Measurements from ENCODE around the gene MT1X.

The MT1X gene

DNA sequence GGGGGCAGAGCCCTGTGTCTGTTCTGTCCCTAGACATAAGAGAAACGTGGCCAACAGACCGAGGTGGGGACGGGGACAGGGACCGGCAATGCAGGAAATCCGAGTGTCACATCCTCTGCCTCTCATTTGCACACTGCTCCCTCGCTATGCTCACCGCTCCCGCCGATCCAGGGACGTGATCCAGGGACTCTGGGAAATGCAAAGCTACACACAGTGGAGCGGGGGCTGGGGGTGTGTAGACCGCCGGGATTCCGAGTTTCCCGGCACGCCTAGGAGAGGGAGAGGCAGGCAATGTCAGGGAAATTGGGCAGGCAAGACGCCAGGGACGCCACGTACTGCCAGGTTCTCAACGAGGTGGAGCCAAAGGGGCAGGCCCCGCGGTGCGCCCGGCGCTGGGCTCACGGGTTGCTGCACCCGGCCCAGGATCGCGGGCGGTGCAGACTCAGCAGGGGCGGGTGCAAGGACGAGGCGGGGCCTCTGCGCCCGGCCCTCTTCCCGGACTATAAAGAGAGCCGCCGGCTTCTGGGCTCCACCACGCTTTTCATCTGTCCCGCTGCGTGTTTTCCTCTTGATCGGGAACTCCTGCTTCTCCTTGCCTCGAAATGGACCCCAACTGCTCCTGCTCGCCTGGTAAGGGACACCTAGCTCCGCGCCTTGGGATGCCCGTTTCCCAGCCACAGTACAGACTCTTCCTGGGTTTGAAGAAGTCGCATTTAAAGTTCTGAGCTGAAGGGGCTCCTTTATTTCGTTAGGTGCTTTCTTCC, at the start of gene MT1X:
Gene MT1X, plus strand, starts transcription at position 532 of the 764 bp plus-strand sequence. Its CDS starts 71 bp downstream, at position 603.
- DNase-seq, result peak; percentile 7

DNA sequence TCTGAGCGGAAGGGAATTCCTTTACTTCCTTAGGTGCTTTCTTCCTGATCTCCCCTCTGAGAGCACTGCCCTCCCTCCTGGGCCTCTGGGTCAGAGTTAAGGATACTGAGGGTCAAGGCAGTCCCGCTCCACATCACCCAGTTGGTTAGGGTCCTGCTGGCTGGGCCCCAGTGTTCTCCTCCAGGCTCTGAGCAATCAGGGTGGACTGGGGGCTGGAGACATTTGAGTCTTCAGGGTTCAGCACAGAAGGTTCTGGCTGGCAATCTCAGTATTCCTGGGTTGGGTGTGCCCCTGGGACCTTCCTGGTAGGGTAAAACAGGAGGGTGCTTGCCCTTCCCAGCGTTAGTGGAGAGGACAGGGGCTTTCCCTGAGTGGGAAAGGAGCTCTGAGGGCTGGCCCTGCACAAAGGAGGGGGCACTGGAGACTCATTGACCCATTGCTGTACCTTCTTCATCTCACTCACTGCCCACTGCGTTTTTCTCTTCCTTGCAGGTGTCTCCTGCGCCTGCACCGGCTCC, 49.4 kb upstream of the MT1X start:
- DNase-seq, result no peak

DNA sequence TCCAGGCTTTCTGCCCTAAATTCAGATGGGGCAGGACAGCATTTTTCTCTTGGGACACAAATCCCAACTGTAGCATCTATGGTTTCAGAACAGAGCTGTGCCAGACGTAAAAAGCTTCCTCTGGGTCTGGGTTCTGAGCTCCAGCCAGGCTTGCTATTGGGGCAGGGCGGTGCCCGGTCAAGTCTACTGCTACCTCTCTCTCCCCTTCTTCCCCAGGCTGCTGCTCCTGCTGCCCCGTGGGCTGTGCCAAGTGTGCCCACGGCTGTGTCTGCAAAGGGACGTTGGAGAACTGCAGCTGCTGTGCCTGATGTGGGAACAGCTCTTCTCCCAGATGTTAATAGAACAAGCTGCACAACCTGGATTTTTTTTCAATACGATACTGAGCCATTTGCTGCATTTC, 48.7 kb upstream of the MT1X start:
- no peak for DNase-seq

DNA sequence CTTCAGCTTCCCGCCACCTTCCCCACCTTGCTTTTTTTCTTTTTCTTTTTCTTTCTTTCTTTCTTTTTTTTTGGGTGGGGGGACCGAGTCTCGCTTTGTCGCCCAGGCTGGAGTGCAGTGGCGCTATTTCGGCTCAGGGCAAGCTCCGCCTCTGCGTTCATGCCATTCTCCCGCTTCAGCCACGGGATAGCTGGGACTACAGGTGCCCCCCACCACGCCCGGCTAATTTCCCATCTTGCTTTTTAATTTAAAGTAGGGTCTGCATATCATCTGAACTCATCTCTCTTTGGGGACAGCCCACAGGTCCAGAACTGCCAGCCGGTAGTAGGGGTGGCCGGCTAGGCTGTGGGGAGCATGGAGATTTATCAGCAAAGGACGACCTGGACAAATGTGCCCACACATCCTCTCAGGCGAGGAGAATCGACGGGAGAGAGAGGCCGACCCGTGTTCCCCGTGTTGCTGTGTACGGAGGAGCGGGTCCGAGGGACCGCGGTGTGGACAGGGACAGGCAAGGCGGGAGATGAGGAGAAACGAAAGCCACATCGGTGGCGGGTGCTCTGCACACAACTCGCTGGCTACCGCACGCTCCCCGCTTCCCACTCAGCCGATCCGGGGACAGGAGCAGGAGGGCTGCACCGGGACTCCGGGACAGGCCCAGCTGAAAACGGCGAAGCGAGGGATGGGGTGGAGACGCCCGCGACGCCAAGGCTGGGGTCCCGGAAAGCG, 47.4 kb upstream of the MT1X start:
- DNase-seq, result no peak

DNA sequence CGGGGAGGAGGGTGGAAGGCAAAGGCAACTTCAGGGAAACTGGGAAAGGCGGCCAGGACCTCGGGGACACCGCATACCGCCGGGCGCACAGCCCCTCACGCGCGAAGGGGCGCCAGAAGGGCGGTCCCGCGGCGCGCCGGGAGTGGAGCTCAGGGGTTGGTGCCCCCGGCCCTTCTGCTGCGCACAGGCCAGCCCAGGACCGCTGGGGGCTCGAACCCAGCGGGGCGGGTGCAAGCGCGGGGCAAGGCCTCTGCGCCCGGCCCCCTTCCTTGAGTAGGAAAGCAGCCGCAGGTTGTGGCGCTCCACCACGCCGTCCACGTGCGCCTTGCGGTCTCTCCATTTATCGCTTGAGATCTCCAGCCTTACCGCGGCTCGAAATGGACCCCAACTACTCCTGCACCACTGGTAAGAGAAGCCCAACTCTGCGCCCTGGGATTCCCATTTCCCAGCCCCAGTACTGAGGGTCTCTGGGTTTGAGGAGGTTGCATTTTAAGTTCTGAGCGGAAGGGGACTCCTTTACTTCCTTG, 46.8 kb upstream of the MT1X start:
- DNase-seq, result no peak

DNA sequence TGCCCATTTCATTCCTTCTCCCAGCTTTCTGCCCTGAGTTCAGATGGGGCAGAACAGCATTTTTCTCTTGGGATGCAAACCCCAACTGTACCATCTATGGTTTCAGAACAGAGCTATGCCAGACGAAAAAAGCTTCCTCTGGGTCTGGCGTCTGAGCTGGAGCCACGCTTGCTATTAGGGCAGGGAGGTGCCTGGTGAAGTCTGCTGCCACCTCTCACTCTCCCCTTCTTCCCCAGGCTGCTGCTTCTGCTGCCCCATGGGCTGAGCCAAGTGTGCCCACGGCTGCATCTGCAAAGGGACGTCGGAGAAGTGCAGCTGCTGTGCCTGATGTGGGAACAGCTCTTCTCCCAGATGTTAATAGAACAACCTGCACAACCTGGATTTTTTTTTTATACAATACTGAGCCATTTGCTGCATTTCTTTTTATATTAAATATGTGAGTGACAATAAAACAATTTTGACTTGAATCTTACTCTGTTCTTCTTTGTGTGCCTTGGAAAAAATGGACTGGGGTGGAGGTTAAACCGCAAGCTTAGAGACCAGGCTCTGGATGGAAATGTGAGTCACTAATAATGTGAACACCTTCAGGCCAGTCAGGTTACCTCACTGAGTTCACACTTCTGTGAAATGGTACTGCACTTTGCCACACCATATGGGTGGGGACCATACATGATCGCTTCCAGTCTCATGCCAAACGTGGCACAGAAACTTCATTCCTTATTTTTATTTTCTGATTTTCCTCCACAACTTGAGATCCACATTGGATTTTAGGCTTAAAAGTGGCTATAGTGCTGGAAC, 45.5 kb upstream of the MT1X start:
- no peak for DNase-seq

DNA sequence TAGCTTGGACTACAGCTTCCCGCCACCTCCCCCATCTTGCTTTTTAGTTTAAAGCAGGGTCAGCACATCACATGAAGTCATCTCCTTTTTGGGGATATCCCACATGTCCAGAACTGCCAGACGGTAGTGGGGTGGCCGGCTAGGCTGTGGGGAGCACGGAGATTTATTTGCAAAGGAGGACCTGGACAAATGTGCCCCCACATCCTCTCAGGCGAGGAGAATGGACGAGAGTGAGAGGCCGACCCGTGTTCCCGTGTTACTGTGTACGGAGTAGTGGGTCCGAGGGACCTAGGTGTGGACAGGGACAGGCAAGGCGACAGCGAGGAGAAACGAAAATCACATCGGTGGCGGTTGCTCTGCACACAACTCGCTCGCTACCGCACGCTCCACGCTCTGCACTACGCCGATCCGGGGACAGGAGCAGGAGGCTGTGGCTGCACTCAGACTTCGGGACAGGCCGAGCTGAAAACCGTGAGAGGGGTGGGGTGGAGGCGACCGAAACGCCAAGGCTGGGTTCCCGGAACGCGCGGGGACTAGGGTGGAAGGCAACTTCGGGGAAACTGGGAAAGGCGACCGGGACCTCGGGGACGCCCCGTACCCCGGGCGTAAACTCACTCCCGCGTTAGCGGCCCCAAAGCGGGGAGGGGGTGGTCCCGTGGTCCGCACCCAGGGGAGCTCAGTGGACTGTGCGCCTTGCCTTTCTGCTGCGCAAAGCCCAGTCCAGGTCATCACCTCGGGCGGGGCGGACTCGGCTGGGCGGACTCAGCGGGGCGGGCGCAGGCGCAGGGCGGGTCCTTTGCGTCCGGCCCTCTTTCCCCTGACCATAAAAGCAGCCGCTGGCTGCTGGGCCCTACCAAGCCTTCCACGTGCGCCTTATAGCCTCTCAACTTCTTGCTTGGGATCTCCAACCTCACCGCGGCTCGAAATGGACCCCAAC, 44.2 kb upstream of the MT1X start, which contains the start of gene MT1A:
Gene MT1A, plus strand, starts transcription at position 853 of the 937 bp plus-strand sequence. Its CDS starts 73 bp downstream, at position 926.
- DNase-seq, result no peak

DNA sequence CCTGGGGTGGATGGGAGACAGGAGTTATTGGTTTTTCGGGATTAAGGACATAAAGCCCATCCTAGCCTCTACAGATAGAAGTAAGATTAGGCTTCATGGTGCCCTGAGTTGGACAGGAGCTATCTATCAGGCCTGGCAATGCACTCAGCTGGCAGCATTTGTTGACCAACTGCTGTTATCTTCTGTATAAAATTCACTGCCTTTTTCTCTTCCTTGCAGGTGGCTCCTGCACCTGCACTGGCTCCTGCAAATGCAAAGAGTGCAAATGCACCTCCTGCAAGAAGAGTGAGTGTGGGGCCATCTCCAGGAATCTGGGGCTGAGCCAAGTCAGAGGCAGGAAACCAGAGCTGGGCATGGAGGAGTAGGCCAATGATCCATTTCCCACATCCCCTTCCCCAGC, 43.2 kb upstream of the MT1X start:
- DNase-seq, result no peak

DNA sequence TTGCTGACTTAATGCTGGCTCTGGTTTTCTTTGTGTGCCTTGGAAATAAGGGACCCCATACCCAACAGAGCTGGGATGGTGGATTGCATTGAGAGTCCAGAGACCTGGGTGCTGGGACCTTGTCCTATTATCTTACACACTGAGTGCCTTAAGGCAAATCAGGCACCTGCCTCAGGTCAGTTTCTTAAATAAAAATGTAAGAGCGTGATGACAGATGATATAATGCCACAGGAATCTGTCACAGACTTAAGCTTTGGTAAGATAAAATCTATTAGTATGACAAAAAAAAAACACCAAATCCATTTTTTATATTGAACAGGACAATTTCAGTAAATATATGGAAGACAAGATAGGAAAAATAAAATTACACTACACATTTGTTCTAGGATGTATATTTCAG, 42.2 kb upstream of the MT1X start:
- no peak for DNase-seq

DNA sequence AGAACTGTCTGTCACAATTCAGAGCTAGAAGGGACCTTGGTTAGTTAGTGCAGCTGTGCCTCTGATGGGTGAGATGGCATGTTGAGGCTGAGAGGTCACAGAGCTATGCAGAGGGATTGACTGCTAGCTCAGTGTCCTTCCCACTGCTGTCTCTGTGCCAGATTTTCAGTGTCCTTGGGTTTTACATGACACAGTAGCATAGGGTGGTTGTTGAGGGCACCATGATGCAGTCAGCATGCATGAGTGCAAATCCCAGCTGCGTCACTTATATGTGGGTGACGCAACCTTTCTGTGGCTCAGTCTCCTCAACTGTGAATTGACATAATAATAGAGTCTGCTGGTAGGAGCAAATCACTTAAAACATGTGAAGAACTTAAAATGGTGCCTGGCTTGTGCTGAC, 41.1 kb upstream of the MT1X start:
- no peak for DNase-seq

DNA sequence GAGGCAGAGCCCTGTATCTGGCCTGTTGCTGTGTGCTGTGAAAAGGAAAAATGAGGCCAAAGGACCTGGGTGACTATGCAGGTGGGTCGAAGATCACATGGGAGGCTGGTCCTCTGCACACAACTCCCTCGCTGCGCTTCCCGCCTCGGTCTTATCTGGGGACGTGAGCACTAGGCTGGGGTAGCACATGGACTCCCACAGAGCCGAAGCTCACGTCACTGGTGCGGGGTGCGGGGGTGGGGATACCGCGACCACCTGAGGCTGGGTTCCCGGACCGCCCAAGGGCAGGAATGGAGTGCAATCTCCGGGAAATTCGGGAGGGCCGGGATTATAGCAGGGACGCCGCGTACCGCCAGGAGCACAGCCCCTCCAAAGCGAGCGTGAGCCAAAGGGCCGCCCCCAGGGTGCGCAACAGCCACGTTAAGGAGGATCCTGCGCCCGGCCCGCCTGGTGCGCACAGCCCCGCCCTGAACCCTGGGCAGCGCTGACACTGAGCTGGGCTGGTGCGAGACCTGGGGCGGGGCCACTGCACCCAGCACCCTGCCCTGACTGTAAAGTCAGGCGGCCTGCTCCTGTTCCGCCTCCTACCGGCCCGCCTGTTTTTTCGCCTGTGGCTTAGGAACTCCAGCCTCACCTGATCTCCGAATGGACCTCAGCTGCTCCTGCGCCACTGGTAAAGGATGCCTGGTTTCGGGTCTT, 39.0 kb upstream of the MT1X start:
- no peak for DNase-seq

DNA sequence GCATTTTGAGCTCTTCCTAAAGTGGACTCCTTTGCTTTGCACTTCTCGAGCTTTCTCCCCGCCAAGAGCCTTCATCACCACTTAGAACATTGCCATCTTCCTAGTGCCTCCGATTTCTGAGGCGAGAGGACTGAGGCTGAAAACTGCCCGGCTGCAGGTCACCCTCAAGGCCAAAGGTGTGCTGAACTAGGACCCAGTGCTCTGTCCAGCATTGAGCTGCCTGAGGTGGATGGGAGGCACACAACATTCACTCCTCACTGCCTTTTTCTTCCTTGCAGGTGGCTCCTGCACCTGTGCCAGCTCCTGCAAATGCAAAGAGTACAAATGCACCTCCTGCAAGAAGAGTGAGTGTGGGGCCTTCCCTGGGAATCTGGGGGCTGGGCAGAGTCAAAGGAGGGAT, 38.4 kb upstream of the MT1X start:
- no peak for DNase-seq

DNA sequence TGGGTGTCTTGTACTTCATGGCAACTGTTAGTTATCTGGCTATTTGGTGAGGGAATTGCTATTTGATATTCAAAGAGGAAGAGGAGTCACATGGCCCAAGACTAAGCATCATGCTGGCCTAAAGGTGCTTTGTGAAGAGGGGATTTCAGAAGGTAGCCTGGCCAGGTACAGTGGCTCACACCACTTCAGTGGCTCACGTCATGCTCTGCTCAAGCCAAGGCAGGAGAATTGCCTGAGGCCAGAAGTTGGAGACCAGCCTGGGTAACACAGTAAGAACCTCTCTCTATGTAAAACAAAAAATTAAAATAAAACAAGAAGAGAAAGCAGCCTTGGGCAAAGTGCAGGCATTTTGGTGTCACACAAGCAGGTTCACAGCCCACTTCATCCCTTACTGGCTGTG, 37.0 kb upstream of the MT1X start:
- no peak for DNase-seq

DNA sequence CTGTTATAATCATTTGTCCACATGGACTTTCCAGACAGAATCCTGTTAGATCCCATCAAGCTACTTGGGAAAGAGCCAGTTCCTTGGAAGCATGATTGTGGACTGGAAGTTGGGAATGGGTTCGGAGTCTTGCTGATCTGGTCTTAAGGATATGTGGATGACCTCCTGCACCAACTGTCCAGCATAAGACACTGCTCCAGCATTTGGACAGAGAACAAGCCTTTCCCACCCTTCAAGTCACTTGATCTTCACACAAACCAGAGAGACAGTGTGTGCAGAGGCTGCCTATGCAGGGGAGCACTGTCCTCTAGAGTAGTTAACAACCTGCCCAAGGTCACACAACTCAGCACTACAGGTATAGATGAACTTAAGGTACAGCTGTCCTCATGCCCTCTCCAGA, 36.4 kb upstream of the MT1X start:
- DNase-seq, result no peak

DNA sequence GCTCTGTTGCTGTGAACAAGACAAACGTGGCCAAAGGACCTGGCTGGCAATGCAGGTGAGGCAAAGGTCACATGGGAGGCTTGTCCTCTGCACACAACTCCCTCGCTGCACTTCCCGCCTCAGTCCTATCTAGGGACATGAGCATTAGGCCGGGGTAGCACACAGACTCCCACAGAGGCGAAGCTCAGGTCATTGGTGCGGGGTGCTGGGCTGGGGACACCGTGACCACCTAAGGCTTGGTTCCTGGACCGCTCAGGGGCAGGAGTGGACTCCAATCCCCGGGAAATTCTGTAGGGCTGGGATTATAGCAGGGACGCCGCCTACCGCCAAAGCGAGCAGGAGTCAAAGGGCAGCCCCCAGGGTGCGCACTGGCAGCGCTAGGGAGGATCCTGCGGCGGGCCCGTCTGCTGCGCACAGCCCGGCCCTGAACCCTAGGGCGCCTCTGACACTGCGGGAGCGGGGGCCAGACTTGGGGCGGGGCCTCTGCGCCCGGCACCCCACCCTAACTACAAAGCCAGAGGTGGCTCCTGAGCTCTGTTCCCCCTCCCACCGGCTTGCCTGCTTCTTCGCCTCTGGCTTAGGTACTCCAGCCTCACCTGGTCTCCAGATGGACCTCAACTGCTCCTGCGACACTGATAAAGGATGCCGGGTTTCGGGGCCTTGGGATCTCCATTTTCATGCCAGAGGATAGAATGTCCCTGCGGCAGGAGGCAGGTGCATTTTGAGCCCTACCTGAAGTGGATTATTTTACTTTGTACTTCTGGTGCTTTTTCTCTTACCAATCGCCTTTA, 34.4 kb upstream of the MT1X start:
- DNase-seq, result no peak

DNA sequence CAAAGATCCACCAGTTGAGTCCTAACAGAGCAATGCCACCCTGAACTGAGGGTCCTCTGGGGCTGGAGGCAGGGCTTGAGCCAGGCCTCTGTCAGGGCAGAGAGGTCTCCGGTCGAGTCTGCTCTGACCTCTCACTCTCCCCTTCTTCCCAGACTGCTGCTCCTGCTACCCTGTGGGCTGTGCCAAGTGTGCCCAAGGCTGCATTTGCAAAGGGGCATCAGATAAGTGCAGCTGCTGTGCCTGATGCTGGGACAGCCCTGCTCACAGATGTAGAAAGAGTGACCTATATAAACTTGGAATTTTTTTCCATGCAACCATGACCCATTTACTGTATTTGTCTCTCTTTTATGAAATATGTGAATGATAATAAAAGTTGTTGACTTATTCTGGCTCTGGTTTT, 33.0 kb upstream of the MT1X start:
- no peak for DNase-seq

DNA sequence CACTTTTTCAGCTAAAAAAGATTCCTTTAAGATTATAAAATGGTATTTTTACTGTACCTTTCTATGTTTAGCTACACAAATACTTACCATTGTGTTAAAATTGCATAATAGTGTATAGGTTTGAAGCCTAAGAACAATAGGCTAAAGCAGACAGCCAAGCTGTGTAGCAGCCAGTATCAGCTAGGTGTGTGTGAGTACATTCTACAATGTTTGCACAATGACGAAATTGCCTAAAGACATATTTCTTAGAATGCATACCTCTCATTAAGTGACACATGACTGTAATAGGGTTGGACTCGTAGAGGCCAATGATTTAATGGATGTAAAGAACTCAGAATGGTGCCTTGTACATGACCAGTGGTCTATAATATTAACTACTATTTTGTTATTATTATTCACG, 32.5 kb upstream of the MT1X start:
- no peak for DNase-seq

DNA sequence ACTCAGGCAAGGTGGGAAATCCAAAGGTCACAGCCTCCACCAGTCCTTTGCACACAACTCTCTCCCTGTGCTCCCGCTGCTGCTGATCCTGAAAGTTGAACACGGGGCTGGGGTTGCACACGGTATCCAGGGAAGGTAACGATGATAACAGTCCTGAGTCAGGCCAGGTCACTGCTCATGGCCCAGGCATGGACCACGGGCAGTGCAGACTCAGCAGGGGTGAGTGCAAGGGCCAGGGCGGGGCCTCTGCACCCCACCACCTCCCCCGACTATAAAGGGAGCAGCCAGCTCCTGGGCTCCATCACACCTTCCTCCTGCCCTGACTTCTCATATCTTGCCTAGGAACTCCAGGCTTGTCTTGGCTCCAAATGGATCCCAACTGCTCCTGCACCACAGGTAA, 30.7 kb upstream of the MT1X start, which contains the start of gene MT1B:
Gene MT1B, plus strand, starts transcription at position 301 of the 400 bp plus-strand sequence. Its CDS starts 68 bp downstream, at position 369.
- DNase-seq, result no peak

DNA sequence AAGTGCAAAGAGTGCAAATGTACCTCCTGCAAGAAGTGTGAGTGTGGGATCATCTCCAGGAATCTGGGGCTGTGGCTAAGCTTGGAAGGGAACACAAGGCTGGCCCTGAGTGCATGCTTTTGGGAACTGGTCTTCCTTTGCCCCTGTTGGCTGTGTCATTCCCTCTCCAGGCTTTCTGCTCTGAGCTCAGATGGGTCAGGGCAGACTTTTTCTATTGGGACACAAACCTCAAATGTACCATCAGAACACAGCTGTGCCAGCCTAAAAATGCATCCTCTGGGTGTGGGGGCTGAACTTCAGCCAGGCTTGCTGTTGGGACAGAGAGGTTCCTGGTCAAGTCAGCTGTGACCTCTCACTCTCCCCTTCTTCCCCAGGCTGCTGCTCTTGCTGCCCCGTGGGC, 29.7 kb upstream of the MT1X start:
- no peak for DNase-seq

DNA sequence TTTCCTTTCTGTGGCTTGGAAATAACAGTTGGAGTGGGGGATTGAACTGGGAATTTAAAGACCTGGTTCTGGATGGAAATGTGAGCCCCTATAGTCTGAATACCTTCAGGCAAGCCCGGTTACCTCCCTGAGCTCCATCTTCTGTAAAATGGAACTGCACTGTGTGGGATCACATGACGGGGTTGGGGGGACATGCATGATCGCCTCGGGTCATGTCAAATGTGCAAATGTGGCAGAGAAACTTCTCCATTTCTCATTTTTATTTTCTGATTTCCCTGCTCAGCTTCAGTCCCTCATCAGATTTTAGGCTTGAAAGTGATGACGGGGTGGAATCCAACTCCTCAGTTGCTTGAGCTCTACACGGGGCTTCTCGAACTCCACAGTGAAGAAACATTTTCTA, 29.1 kb upstream of the MT1X start:
- no peak for DNase-seq
